Neural progenitor cell (in vitro differentiated cells): ENCODE measurements around the gene GPR39. TPM values are rescaled to one million over a fixed set of nuclear protein-coding genes. Genes with fewer than 3 reads are reported as not detected.

Experiments used
- DNase-seq: peaks from one replicate; pipeline ENCODE4 v3.0.0-alpha.2; 2016; ENCODE audit warnings: low spot score
- H2AFZ ChIP-seq: fragments of 200-600 bp; sonication (generic); replicated peaks from 2 replicates; pipeline ENCODE4 v1.6.1; 2016; ENCODE audit warnings: antibody characterized with exemption
- H3F3A ChIP-seq: fragments of 200-600 bp; sonication (generic); 2 replicates; pipeline ENCODE4 v1.6.1; 2016; ENCODE audit warnings: antibody characterized with exemption, low read depth
- H3K27ac ChIP-seq: fragments of 200-600 bp; sonication (generic); 2 replicates; pipeline ENCODE4 v1.5.1; 2016; ENCODE audit warnings: mild to moderate bottlenecking
- H3K27me3 ChIP-seq: fragments of 200-600 bp; sonication (generic); 2 replicates; pipeline ENCODE4 v1.6.1; 2016; ENCODE audit warnings: mild to moderate bottlenecking, moderate library complexity
- H3K36me3 ChIP-seq: fragments of 200-600 bp; sonication (generic); 2 replicates; pipeline ENCODE4 v1.5.1; 2016
- H3K4me1 ChIP-seq: fragments of 200-600 bp; sonication (generic); 2 replicates; pipeline ENCODE4 v1.6.1; 2016; ENCODE audit warnings: mixed run types
- H3K4me2 ChIP-seq: fragments of 200-600 bp; sonication (generic); 2 replicates; pipeline ENCODE4 v1.6.1; 2016
- H3K4me3 ChIP-seq: fragments of 200-600 bp; sonication (generic); 2 replicates; pipeline ENCODE4 v1.5.1; 2016
- H3K79me2 ChIP-seq: fragments of 200-600 bp; sonication (generic); 2 replicates; pipeline ENCODE4 v1.6.1; 2016; ENCODE audit warnings: low read depth
- H3K9ac ChIP-seq: fragments of 200-600 bp; sonication (generic); 2 replicates; pipeline ENCODE4 v1.6.1; 2016
- H3K9me3 ChIP-seq: fragments of 200-600 bp; sonication (generic); 2 replicates; pipeline ENCODE4 v1.5.1; 2016; ENCODE audit warnings: low read depth
- H4K20me1 ChIP-seq: fragments of 200-600 bp; sonication (generic); 2 replicates; pipeline ENCODE4 v1.6.1; 2016; ENCODE audit warnings: low read depth
- H3K27ac Mint-ChIP-seq: 3 replicates; pipeline ENCODE4 v1.8.0; 2021; ENCODE audit warnings: mixed read lengths
- H3K27me3 Mint-ChIP-seq: 2 replicates; pipeline ENCODE4 v1.8.0; 2022; ENCODE audit warnings: low read depth, mild to moderate bottlenecking, inconsistent platforms, moderate library complexity, mixed read lengths; ENCODE audit not compliant: insufficient read depth
- H3K36me3 Mint-ChIP-seq: 3 replicates; pipeline ENCODE4 v1.8.0; 2021; ENCODE audit warnings: mixed read lengths
- H3K4me1 Mint-ChIP-seq: 3 replicates; pipeline ENCODE4 v1.8.0; 2021; ENCODE audit warnings: mixed read lengths
- H3K4me3 Mint-ChIP-seq: 3 replicates; pipeline ENCODE4 v1.8.0; 2021; ENCODE audit warnings: mild to moderate bottlenecking, moderate library complexity, mixed read lengths
- H3K9me3 Mint-ChIP-seq: 3 replicates; pipeline ENCODE4 v1.8.0; 2020; ENCODE audit warnings: mixed read lengths
- EZH2 ChIP-seq: fragments of 200-600 bp; sonication (generic); IDR thresholded peaks from 2 replicates; pipeline ENCODE4 v1.6.1; 2017; ENCODE audit warnings: antibody characterized with exemption, mild to moderate bottlenecking, moderate library complexity
- EZH2phosphoT487 ChIP-seq: fragments of 200-600 bp; sonication (generic); IDR thresholded peaks from 2 replicates; pipeline ENCODE4 v1.6.1; 2017; ENCODE audit warnings: antibody characterized with exemption
- total RNA-seq: library from RNA; depleted of rRNA; stranded (reverse); fragments of >200 nt; gene quantifications from 2 replicates; pipeline ENCODE4 v1.2.3, GENCODE V29; 2015; ENCODE audit warnings: low replicate concordance
- TF ChIP-seq, protein P1 (sequence below): fragments of 200-600 bp; sonication (generic); IDR thresholded peaks from 2 replicates; pipeline ENCODE4 v1.5.1; 2017; ENCODE audit warnings: antibody characterized with exemption, mild to moderate bottlenecking

Gene GPR39
- total RNA-seq, 1 donor from 2014 or later: 0.28 TPM

DNA sequence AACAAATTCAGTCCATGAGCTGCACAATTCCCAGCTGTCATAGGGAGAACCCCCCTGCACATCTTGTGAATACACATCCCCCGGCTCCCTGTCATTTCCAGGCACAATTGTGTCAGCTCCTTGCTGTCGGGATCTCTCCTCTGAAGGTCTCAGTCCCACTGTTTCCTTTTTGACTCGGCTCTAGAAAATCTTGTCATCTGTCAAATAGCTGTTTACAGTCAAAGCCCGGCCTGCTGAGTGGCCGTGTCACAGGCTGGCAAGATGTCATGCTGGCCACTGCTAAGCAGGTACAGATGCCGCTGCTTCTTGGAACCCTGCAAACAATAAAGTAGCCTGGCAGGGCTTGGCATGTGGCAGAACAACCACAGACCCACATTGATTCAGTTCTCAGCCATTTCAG, 191.7 kb downstream of the GPR39 start:
- DNase-seq: no peak
- Histone ChIP-seq H3K9ac (no peak overlapping the region), H3K36me3 (no peaks in the 10 kb centered on the region), H3K4me1 (no peaks in the 10 kb centered on the region), H3K4me3 (no peak overlapping the region), H3K4me2 (no peak overlapping the region), H2AFZ (no peak overlapping the region), H3K27me3 (no peaks in the 10 kb centered on the region), H4K20me1 (no peaks in the 10 kb centered on the region), H3F3A (no peaks in the 10 kb centered on the region), H3K9me3 (no peaks in the 10 kb centered on the region), H3K79me2 (no peaks in the 10 kb centered on the region), H3K27ac (no peak overlapping the region)
- TF ChIP-seq, protein P1, sequence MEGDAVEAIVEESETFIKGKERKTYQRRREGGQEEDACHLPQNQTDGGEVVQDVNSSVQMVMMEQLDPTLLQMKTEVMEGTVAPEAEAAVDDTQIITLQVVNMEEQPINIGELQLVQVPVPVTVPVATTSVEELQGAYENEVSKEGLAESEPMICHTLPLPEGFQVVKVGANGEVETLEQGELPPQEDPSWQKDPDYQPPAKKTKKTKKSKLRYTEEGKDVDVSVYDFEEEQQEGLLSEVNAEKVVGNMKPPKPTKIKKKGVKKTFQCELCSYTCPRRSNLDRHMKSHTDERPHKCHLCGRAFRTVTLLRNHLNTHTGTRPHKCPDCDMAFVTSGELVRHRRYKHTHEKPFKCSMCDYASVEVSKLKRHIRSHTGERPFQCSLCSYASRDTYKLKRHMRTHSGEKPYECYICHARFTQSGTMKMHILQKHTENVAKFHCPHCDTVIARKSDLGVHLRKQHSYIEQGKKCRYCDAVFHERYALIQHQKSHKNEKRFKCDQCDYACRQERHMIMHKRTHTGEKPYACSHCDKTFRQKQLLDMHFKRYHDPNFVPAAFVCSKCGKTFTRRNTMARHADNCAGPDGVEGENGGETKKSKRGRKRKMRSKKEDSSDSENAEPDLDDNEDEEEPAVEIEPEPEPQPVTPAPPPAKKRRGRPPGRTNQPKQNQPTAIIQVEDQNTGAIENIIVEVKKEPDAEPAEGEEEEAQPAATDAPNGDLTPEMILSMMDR: no peak
- TF ChIP-seq EZH2phosphoT487 (no peak), EZH2 (no peak)
- Mint-ChIP-seq H3K36me3 (no peaks in the 10 kb centered on the region), H3K27ac (no peak overlapping the region), H3K27me3 (no peaks in the 10 kb centered on the region), H3K9me3 (peaks cover 2% of the 10 kb centered on the region), H3K4me3 (no peak overlapping the region), H3K4me1 (peaks cover 32% of the 10 kb centered on the region)

DNA sequence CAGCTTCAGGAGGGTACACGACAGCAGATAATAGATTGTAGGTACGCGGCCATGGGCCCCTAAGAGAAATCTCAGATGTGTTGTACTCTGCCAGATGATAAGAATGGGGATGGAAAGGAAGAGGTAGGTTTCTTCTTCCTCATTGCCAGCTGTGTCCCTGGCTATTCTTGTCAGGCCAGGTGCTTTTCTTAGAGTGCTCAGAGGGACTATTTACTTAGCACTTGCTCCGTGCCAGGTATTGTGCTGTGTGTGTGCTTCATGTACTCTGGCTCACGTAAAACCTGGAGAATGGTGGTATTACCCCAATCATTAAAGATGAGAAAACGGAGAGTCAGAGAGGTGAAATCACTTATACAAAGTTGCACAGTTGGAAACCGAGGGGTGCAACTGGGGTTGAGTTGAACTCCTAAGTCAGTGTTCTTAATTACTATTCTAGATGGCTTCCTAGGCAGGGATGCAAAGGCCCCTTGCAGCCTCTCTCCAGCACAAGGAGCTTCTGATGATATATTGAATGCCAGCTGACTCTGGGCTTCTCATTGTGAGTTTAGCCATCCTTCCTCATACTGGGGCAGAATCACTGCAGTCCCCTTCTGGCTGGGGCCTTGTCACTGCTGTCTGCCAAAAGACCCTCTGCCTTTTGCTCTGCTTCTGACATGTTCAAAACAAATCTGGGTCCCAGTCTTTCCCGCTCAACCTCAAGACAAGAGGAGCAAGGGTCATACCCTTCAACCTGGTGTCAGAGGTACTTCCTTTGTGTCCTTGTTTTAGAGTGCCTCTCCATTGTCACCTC, 192.7 kb downstream of the GPR39 start:
- Histone ChIP-seq H3F3A (no peaks in the 10 kb centered on the region), H3K9ac (no peak overlapping the region), H3K27ac (no peak overlapping the region), H3K36me3 (no peaks in the 10 kb centered on the region), H3K4me1 (no peaks in the 10 kb centered on the region), H3K27me3 (no peaks in the 10 kb centered on the region), H3K4me3 (no peak overlapping the region), H3K9me3 (no peaks in the 10 kb centered on the region), H3K79me2 (no peaks in the 10 kb centered on the region), H4K20me1 (no peaks in the 10 kb centered on the region), H2AFZ (no peak overlapping the region), H3K4me2 (no peak overlapping the region)
- Mint-ChIP-seq H3K4me1 (peaks cover 32% of the 10 kb centered on the region), H3K36me3 (no peaks in the 10 kb centered on the region), H3K4me3 (no peak overlapping the region), H3K9me3 (peaks cover 2% of the 10 kb centered on the region), H3K27ac (peak overlapping the region; percentile 52), H3K27me3 (no peaks in the 10 kb centered on the region)
- DNase-seq: no peak
- no peak for TF ChIP-seq EZH2
- no peak for TF ChIP-seq EZH2phosphoT487
- TF ChIP-seq, protein P1: no peak

DNA sequence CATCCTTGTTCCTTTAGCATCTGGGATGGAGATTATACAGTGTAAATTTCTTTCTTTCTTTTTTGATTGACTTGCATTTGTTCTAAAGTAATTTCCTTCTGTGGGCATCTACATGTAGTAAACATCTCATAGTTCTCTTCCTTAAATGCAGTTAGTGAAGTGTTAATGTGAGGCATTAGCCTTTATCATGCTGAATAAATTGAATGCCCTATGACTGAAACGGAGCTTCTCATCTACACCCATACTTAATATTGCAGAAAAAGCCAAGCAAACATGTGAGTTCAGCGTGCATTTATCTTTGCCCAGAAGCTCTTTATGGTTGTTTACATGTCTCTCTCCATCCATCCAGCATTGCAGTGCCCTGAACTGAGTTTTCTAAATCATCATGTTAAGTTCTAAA, 195.1 kb downstream of the GPR39 start:
- Histone ChIP-seq H3K79me2 (no peaks in the 10 kb centered on the region), H3K36me3 (no peaks in the 10 kb centered on the region), H3K9ac (no peak overlapping the region), H3K9me3 (no peaks in the 10 kb centered on the region), H3K27me3 (no peaks in the 10 kb centered on the region), H3K4me1 (no peaks in the 10 kb centered on the region), H3K4me2 (no peak overlapping the region), H3K4me3 (no peak overlapping the region), H3F3A (no peaks in the 10 kb centered on the region), H2AFZ (no peak overlapping the region), H4K20me1 (no peaks in the 10 kb centered on the region), H3K27ac (no peak overlapping the region)
- H3K4me1 Mint-ChIP-seq: peaks cover 23% of the 10 kb centered on the region
- H3K27me3 Mint-ChIP-seq: no peaks in the 10 kb centered on the region
- no peaks in the 10 kb centered on the region for H3K36me3 Mint-ChIP-seq
- H3K27ac Mint-ChIP-seq: no peak overlapping the region
- no peak for DNase-seq
- no peak overlapping the region for H3K4me3 Mint-ChIP-seq
- peaks cover 4% of the 10 kb centered on the region for H3K9me3 Mint-ChIP-seq
- TF ChIP-seq EZH2: no peak

DNA sequence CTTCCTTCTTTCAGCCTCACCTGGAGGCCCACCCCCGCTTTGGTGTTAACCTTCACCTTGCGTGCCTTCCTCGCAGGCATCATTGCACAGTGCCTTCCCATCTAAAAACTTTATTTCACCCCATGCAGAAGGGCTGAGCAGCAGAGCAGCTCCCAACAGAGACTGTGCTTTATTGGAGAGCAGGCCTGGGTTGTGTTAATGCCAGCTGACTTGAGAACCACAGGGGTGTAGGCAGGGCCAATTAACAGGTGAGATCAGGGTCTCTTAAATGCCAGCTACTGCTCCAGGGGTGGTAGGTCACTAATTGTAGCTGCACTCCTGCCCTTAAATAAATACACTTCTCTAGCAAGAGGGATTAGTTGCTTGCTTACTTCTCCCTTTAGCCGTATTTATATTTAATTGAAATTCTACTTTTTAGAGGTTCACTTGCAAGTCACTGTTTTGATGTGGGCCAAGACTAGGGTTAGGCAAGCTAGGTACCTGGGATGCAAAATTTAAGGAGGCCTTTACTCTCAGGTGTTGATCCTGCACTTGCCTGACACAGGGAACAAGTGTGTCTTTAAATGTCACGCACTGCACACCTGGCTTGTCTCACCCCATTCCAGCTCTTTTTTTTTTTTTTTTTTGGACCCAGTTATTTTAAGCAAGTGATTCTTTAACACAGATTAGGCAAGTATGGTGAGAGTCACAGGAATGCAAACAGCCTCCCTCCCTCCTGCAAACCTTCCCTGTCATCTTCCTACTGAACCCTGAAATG, 198.9 kb downstream of the GPR39 start:
- H3K36me3 Mint-ChIP-seq: no peaks in the 10 kb centered on the region

More for the DNA sequence above, 198.9 kb downstream of the GPR39 start:
- Histone ChIP-seq H3K9ac (no peak overlapping the region), H3K27ac (no peak overlapping the region), H3K36me3 (no peaks in the 10 kb centered on the region), H2AFZ (no peak overlapping the region), H3F3A (no peaks in the 10 kb centered on the region), H3K4me3 (no peak overlapping the region), H3K4me2 (no peak overlapping the region), H3K9me3 (no peaks in the 10 kb centered on the region), H3K79me2 (no peaks in the 10 kb centered on the region), H3K4me1 (no peaks in the 10 kb centered on the region), H4K20me1 (no peaks in the 10 kb centered on the region), H3K27me3 (no peaks in the 10 kb centered on the region)
- Mint-ChIP-seq H3K9me3 (peaks cover 4% of the 10 kb centered on the region), H3K27me3 (no peaks in the 10 kb centered on the region), H3K4me3 (no peak overlapping the region), H3K27ac (peak overlapping the region; percentile 62), H3K4me1 (peaks cover 18% of the 10 kb centered on the region)
- no peak for DNase-seq
- TF ChIP-seq EZH2phosphoT487 (no peak), EZH2 (no peak)
- TF ChIP-seq, protein P1: no peak
